ENCODE measurements around the gene NDUFS4.

The NDUFS4 gene

DNA sequence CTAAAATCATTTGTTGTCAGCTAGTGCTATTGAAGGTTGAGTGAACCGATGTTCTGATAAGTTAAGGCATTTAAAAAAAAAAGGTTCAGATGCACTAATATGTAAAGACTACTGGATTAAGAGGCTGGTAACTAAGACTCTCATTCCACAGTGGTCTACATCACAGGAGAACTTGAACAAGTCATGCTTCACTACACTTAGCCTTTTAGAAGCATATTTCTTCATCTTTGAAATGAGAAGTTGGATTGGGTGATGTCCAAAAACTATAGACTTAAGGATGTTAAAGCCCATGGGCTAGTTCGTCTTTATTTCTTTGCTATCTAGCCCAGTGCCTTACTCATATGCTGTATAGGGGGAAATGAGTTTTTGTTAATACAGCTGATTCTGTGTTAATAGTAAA lies 107.2 kb downstream of the NDUFS4 start:
- H3K79me2 ChIP-seq (ENCODE audit: low read length): no peaks in the 10 kb centered on the region

DNA sequence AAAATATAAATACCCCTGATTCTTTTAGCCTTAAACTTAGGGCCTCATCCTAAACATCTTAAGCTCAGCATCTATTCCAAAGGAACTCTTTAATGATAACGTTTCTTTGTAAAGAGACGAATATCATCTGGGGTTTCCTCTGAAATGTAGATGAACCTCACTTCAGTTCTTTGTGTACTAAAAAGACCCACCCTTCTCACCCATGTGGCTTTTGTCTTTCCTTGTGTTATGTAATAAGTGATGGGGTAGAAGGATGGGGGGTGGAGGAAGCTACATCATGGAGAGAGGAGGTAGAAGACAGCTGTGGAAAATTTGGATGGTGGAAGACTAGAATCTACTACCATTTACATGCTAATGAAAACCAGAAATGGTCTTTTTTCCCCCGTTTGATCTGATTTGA lies 111.0 kb downstream of the NDUFS4 start:
- no peaks in the 10 kb centered on the region for H3K9me3 ChIP-seq (ENCODE audit: insufficient read depth, low read length)
- no peak overlapping the region for H3K9ac ChIP-seq (ENCODE audit: low read length)
- no peaks in the 10 kb centered on the region for H4K20me1 ChIP-seq (ENCODE audit: insufficient read depth, low read length)
- no peak overlapping the region for H3K4me3 ChIP-seq (ENCODE audit: low read length)
- TF ChIP-seq, protein P1, sequence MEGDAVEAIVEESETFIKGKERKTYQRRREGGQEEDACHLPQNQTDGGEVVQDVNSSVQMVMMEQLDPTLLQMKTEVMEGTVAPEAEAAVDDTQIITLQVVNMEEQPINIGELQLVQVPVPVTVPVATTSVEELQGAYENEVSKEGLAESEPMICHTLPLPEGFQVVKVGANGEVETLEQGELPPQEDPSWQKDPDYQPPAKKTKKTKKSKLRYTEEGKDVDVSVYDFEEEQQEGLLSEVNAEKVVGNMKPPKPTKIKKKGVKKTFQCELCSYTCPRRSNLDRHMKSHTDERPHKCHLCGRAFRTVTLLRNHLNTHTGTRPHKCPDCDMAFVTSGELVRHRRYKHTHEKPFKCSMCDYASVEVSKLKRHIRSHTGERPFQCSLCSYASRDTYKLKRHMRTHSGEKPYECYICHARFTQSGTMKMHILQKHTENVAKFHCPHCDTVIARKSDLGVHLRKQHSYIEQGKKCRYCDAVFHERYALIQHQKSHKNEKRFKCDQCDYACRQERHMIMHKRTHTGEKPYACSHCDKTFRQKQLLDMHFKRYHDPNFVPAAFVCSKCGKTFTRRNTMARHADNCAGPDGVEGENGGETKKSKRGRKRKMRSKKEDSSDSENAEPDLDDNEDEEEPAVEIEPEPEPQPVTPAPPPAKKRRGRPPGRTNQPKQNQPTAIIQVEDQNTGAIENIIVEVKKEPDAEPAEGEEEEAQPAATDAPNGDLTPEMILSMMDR (IDR thresholded peaks at IDR 0.05; ENCODE audit: low read depth, low read length): no peak
- no peak for TF ChIP-seq EZH2phosphoT487 (IDR thresholded peaks at IDR 0.05; ENCODE audit: low read depth)
- H3K4me2 ChIP-seq (ENCODE audit: low read length): no peak overlapping the region
- H3K4me1 ChIP-seq (ENCODE audit: low read length): no peaks in the 10 kb centered on the region
- no peaks in the 10 kb centered on the region for H3K36me3 ChIP-seq (replicated peaks; ENCODE audit: low read depth, low read length)
- H3K27ac ChIP-seq (ENCODE audit: low read length): no peak overlapping the region
- H3K27me3 ChIP-seq (ENCODE audit: low read depth, low read length): no peaks in the 10 kb centered on the region
- no peak overlapping the region for H2AFZ ChIP-seq (ENCODE audit: low read depth, low read length)
- H3K79me2 ChIP-seq (ENCODE audit: low read length): no peaks in the 10 kb centered on the region

More for the DNA sequence above, 107.2 kb downstream of the NDUFS4 start:
- H3K4me3 ChIP-seq (ENCODE audit: low read length): no peak overlapping the region
- H3K4me2 ChIP-seq (ENCODE audit: low read length): no peak overlapping the region
- no peaks in the 10 kb centered on the region for H3K27me3 ChIP-seq (ENCODE audit: low read depth, low read length)
- no peak overlapping the region for H3K27ac ChIP-seq (ENCODE audit: low read length)
- no peaks in the 10 kb centered on the region for H4K20me1 ChIP-seq (ENCODE audit: insufficient read depth, low read length)
- H3K9me3 ChIP-seq (ENCODE audit: insufficient read depth, low read length): no peaks in the 10 kb centered on the region
- H3K4me1 ChIP-seq (ENCODE audit: low read length): no peaks in the 10 kb centered on the region
- TF ChIP-seq, protein P1 (IDR thresholded peaks at IDR 0.05; ENCODE audit: low read depth, low read length): no peak
- no peak for TF ChIP-seq EZH2phosphoT487 (IDR thresholded peaks at IDR 0.05; ENCODE audit: low read depth)
- H3K36me3 ChIP-seq (replicated peaks; ENCODE audit: low read depth, low read length): no peaks in the 10 kb centered on the region
- H2AFZ ChIP-seq (ENCODE audit: low read depth, low read length): no peak overlapping the region
- H3K9ac ChIP-seq (ENCODE audit: low read length): no peak overlapping the region

DNA sequence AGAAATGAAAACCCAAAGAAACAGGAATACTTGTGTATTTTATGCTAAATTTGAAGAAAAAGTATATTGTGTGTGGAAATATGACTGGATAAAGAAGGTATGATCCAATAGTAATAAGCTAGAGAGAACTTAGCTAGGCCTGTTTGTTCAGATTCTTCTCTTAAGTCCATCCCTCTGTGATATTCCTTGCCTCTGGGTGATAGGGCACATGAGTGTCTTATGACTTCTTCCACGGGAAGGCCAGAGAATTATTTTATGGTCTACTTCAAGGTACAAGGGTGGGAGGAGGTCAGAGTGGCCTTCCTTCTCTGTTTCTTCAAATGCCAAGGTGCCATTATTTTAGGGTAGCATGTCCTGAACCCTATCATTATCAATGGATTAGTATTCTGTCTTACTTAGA lies 113.7 kb downstream of the NDUFS4 start:
- Histone ChIP-seq H3K4me1 (ENCODE audit: low read length) (no peaks in the 10 kb centered on the region), H2AFZ (ENCODE audit: low read depth, low read length) (no peak overlapping the region), H3K79me2 (ENCODE audit: low read length) (no peaks in the 10 kb centered on the region), H3K27me3 (ENCODE audit: low read depth, low read length) (no peaks in the 10 kb centered on the region), H3K36me3 (replicated peaks; ENCODE audit: low read depth, low read length) (no peaks in the 10 kb centered on the region), H3K9me3 (ENCODE audit: insufficient read depth, low read length) (no peaks in the 10 kb centered on the region), H3K4me2 (ENCODE audit: low read length) (no peak overlapping the region), H3K27ac (ENCODE audit: low read length) (no peak overlapping the region), H3K4me3 (ENCODE audit: low read length) (no peak overlapping the region), H4K20me1 (ENCODE audit: insufficient read depth, low read length) (no peaks in the 10 kb centered on the region), H3K9ac (ENCODE audit: low read length) (no peak overlapping the region)
- no peak for TF ChIP-seq EZH2phosphoT487 (IDR thresholded peaks at IDR 0.05; ENCODE audit: low read depth)
- TF ChIP-seq, protein P1 (IDR thresholded peaks at IDR 0.05; ENCODE audit: low read depth, low read length): no peak

DNA sequence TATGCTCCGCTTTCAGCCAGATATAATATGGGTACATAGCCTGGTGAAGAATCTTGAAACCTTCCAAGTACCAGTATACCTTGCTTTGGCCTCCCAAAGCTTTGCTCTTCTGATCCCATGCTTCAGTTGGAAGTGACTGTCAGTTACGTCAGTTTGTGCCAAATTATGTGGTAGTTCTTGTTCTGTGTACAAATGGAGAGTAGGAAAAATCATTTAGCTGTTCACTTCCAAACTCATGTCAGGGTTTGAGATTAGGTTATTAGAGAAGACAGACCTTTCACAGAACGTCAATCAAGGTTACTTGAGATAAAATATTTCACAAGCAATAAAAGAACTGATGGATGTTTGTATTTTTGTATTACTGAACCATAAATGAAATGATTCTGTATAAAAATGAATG lies 117.2 kb downstream of the NDUFS4 start:
- H3K36me3 ChIP-seq (replicated peaks; ENCODE audit: low read depth, low read length): no peaks in the 10 kb centered on the region

More for the DNA sequence above, 117.2 kb downstream of the NDUFS4 start:
- Histone ChIP-seq H2AFZ (ENCODE audit: low read depth, low read length) (no peak overlapping the region), H3K9ac (ENCODE audit: low read length) (no peak overlapping the region), H3K27me3 (ENCODE audit: low read depth, low read length) (no peaks in the 10 kb centered on the region), H3K4me3 (ENCODE audit: low read length) (no peak overlapping the region), H3K27ac (ENCODE audit: low read length) (no peak overlapping the region), H3K4me1 (ENCODE audit: low read length) (no peaks in the 10 kb centered on the region), H3K4me2 (ENCODE audit: low read length) (no peak overlapping the region), H3K79me2 (ENCODE audit: low read length) (no peaks in the 10 kb centered on the region), H4K20me1 (ENCODE audit: insufficient read depth, low read length) (no peaks in the 10 kb centered on the region), H3K9me3 (ENCODE audit: insufficient read depth, low read length) (no peaks in the 10 kb centered on the region)
- TF ChIP-seq EZH2phosphoT487 (IDR thresholded peaks at IDR 0.05; ENCODE audit: low read depth): no peak
- TF ChIP-seq, protein P1 (IDR thresholded peaks at IDR 0.05; ENCODE audit: low read depth, low read length): no peak

All from OCI-LY3 (cell line).